GM19351 (cell line): Measurements from ENCODE around the gene USP7.
"Not testable (repeated sequence)": the region's sequence is repeated elsewhere in the genome, so short reads cannot be mapped to it uniquely, and the experiment has no call there.

Source experiments
- ATAC-seq: cut with Tn5 transposase; IDR thresholded peaks from one replicate; pipeline ENCODE4 v1.9.1; 2021; ENCODE audit warnings: mild to moderate bottlenecking, moderate library complexity; ENCODE audit not compliant: unreplicated experiment

USP7 gene

GRCh38 chr16:8963821-8964441 is at the start of gene USP7:
USP7 (minus strand) TSS chr16:8963906; CDS start chr16:8963285, 621 bp downstream.
- ATAC-seq, result peak; percentile 77

DNA sequence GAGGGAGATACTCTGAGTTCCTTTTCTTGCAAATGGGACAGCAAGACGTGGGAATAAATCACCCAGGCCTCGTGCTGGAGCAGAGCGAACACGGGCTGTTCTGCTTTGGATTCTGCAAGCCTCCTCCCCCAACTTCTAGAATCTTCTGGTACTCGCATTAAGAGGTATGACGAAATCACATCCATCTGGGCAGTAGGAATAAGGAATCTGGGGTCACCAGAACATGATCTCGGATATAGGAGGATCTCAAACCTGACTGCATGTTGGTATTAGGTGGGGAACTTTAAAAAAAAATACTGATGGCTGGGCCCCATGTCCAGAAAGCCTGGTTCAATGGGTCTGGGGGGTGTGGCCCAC is 49.8 kb upstream of the USP7 start:
- ATAC-seq, result no peak

GRCh38 chr16:9012848-9013507 is 49.3 kb upstream of the USP7 start:
- ATAC-seq, result no peak

DNA sequence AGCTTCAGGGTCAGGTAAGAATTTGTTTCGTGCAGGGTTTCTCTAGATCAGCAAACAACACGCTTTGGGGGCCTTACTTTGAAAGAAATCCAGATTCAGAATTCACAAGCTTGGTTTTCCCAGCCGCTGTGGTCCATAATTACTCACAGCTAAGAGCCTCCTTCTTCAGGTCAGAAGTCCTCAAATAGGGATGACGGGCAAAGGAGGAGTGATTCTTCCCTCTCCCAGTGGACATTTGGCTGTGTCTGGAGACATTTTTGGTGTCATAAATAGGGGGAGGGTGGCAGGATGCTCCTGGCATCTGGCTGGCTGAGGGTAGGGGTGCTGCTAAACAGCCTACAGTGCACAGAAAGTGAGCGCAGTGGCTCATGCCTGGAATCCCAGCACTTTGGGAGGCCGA is 48.6 kb upstream of the USP7 start:
- ATAC-seq, result no peak

GRCh38 chr16:9008601-9009260 is 45.0 kb upstream of the USP7 start:
- ATAC-seq, result peak; percentile 96

DNA sequence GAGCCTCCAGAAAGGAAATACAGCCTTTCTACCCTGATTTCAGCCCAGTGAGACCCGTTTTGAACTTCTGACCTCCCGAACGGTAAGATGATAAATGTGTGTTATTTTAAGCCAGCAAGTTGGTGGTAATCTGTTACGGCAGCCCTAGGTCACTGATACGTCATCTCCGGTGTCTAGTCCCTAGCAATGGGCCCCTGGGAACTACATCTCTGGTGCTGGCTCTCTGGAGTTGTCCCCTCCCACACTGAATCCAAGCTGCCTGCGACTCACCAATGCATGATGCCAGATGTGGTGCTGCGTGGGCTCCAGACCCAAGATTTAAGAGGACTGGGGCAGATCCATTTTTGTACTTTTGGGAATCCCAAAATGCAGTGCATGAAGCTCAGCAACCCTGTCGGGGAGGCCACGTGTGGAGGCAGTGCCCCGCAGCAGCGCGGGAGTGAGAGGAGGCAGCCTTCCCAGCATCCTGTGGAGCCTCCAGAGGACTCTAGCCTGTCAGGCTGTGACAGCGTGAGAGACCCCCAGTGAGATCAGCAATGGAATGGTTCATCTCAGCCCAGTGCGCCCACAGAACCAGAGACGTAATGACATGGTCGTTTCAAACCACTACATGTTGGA is 43.6 kb upstream of the USP7 start:
- no peak for ATAC-seq

DNA sequence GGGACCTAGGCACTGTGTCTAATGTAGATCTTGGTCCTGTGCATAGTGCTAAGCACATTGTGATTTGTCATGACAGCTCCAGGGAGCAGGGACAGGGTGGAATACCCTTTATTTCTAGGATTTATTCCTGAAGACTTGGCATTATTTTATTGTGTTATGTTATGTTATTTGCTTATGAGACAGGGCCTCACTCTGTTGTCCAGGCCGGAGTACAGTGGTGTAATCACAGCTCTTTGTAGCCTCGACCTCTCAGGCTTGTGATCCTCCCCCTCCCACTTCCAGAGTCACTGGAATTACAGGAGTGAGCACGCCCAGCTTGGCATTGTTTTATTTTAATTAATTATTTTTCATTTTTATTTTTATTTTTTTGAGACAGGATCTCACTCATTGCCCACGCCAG is 40.5 kb upstream of the USP7 start:
- no peak for ATAC-seq

DNA sequence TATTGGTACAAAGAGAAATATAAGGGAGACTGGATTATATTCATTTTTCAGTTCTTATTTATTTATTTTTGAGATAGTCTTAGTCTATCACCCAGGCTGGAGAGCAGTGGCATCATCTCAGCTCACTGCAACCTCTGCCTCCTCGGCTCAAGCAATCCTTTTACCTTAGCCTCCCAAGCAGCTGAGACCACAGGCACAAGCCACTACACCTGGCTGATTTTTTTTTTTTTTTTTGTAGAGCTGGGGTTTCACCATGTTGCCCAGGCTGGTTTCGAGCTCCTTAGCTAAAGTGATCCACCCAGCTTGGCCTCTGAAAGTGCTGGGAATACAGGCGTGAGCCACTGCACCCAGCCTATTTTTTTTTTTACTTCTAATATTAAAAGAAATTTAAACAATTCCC is 40.1 kb upstream of the USP7 start:
- ATAC-seq, result no peak

- ATAC-seq, result no peak
Observed at GRCh38 chr16:9003322-9003721, 39.6 kb upstream of the USP7 start.

GRCh38 chr16:9002042-9002441 is 38.3 kb upstream of the USP7 start:
- ATAC-seq, result no peak

- no peak for ATAC-seq
Observed at GRCh38 chr16:9000664-9001063, 37.0 kb upstream of the USP7 start.

- no peak for ATAC-seq
Observed at GRCh38 chr16:8999800-9000199, 36.1 kb upstream of the USP7 start.

DNA sequence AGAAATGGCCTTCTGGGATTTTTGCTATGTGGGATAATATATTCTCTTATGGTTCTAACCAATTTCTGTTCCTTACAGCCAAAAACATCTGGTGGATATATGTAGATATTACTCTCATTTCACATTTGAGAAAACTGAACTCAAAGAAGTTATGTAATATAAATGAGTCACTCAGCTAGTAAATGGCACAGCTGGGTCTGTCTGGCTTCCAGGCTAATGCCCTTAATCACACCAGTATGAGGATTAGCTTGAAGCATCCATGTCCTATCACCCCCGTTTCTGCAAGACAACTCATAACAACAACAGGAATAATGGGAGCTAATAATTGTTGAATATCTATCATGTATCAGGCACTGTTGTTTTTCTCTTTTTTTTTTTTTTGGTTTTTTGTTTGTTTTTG is 34.4 kb upstream of the USP7 start:
- no peak for ATAC-seq

DNA sequence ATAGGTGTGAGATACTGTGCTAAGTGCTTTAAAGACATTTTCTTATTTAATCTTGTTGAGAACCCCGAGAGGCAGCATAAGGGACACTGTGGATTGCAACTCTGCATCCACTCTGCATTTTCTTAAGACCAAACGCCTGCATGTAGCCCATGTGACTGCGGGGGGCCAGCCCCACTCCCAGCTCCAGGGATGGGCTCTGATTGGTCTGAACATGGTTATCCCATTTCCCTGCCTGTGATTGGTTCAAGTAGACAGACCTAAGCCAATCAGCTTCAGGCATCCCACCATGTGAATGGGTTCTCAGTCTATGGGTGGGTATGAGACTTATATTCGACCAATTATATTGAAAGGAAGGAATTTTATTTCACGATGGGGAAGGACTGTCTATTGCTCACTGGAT is 33.2 kb upstream of the USP7 start:
- no peak for ATAC-seq

DNA sequence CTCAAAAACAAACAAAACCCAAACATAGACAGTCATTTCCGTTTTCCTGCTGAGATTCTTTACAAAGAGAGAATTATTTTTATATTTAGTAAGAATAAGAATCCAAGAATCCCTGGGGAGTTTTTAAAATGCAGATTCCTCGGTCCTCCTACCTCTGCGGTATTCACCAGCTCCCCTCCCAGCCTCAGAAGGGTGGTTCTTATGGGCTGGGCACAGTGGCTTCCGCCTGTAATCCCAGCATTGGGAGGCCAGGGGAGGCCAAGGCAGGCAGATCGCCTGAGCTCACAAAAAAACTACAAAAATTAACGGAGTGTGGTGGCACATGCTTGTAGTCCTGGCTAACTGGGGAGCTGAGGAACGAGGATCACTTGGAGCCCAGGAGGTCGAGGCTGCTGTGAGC is 26.7 kb upstream of the USP7 start:
- no peak for ATAC-seq

DNA sequence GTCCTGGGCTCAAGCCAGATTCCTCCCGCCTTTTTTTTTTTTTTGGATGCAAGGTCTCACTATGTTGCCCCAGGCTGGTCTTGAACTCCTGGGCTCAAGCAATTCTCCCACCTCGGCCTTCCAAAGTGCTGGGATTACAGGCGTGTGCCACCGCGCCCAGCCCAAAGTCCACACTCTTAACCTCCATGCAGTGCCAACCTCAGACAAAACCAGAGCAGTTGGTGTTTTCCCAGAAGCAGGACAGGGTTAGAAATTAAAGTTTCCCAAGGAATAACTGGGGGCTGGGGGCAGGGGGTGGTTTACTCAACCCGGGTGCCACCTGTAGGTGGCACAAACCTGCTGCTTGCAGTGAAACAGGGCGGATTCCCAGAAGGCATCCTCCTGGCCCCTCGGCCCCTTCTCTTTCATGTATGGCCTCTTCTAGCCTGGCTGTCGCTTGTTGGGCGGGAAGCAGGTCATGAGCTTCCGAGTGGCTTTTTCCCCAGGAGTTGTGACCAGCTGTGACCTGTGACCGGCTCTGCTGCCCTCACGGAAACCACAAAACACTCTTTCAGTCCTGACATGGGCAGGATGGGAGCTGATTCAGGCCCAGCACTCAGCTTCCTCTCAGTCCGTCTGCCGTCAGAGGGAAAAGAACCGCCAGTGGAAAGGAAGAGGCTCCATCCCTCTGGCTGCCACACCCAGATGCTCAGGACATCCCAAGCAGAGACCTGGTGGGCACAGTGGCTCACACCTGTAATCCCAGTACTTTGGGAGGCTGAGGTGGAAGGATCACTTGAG is 25.6 kb upstream of the USP7 start:
- ATAC-seq, result no peak

DNA sequence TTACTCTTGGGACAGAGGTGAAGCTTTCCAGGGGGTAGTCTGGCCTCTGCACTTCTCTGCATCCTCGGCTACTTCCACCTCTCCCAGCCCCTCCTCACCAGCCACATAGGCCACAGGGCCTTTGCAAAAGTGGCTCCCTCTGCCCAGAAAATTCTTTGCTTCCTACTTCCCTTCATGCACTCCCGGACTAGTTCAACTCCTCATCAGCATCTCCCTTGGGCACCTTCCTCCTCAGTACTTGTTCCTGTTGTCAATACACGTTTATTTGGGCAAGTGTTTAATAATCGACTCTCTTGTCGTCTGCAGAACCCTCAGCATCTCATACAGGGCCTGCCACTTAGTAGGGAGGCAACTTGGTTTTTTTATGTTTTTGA is 23.1 kb upstream of the USP7 start:
- no peak for ATAC-seq

- ATAC-seq, result no peak
Observed at GRCh38 chr16:8986111-8986510, 22.4 kb upstream of the USP7 start.

DNA sequence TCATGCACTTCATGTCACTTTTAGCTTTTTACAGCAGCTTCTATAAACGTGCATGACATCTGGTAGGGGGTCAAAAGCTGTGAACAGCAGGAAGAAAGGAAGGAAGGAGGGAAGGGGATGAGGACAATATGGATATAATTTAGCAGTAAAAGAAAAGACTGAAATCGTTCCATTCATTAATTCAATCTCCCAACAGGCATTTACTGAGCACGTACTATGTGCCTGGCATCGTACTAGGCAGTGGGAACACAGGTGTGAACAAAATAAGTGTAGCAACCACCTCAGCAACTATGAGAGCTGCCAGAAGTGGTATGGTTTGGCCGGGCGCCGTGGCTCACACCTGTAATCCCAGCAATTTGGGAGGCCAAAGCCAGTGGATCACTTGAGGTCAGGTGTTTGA is 19.1 kb upstream of the USP7 start:
- ATAC-seq, result no peak

DNA sequence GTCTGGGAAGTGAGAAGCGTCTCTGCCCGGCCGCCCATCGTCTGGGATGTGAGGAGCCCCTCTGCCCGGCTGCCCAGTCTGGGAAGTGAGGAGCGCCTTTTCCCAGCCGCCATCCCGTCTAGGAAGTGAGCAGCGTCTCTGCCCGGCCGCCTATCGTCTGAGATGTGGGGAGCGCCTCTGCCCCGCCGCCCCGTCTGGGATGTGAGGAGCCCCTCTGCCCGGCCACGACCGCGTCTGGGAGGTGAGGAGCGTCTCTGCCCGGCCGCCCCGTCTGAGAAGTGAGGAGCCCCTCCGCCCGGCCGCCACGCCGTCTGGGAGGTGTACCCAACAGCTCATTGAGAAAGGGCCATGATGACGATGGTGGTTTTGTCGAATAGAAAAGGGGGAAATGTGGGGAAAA is 18.2 kb upstream of the USP7 start:
- ATAC-seq, result not testable (repeated sequence)

DNA sequence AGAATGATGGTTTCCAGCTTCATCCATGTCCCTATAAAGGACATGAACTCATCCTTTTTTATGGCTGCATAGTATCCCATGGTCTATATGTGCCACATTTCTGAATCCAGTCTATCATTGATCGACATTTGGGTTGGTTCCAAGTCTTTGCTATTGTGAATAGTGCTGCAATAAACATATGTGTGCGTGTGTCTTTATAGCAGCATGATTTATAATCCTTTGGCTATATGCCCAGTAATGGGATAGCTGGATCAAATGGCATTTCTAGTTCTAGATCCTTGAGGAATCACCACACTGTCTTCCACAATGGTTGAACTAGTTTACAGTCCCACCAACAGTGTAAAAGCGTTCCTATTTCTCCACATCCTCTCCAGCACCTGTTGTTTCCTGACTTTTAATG is 12.5 kb upstream of the USP7 start:
- ATAC-seq, result not testable (repeated sequence)
